Measurements from ENCODE around the gene AWAT2. TPM values are rescaled to one million over a fixed set of nuclear protein-coding genes. Genes with fewer than 3 reads are reported as not detected.
"Not testable (repeated sequence)": the region's sequence is repeated elsewhere in the genome, so short reads cannot be mapped to it uniquely, and the experiment has no call there.

Gene AWAT2
- total and polyA plus RNA-seq, 2 donors (not counting 1 experiment from before 2014, with no cell fraction given), result not detected

GRCh38 chrX:70001269-70001668, 48.5 kb downstream of the AWAT2 start:
- CTCF ChIA-PET, result no interaction called here
- H3K4me2 ChIP-seq (replicated peaks; ENCODE audit: low read depth, low read length, poor library complexity, severe bottlenecking), result no peak overlapping the region
- no peak overlapping the region for H3K9ac ChIP-seq (ENCODE audit: low read length)
- no peak overlapping the region for H2AFZ ChIP-seq (ENCODE audit: insufficient read depth, low read depth, low read length, poor library complexity, severe bottlenecking)
- ATAC-seq (ENCODE audit: low read depth), result no peak
- H4K20me1 ChIP-seq (ENCODE audit: control insufficient read depth, insufficient read depth, low read length, poor library complexity, severe bottlenecking), result no peaks in the 10 kb centered on the region
- H3K27ac ChIP-seq (ENCODE audit: low read length in 2 of 2), result no peak overlapping the region
- Mint-ChIP-seq H3K27me3 (no peaks in the 10 kb centered on the region), H3K4me1 (no peaks in the 10 kb centered on the region), H3K27ac (no peak overlapping the region), H3K4me3 (no peak overlapping the region), H3K9me3 (ENCODE audit: insufficient read depth) (no peaks in the 10 kb centered on the region)
- intact Hi-C loops (cut with micrococcal nuclease), result no loop called here
- POLR2A ChIA-PET, result no interaction called here
- no peaks in the 10 kb centered on the region for H3K4me1 ChIP-seq (ENCODE audit: control insufficient read depth in 2 of 2, insufficient read depth in 2 of 2, low read length in 2 of 2)
- DNase-seq, result no peak
- no peaks in the 10 kb centered on the region for H3K36me3 ChIP-seq (replicated peaks in 1 of 2; ENCODE audit: control extremely low read depth in 1 of 2, control insufficient read depth in 1 of 2, extremely low read depth in 1 of 2, insufficient read depth in 2 of 2, low read length in 1 of 2)
- H3K79me2 ChIP-seq (ENCODE audit: control insufficient read depth, insufficient read depth, low read length), result no peaks in the 10 kb centered on the region
- H3K4me3 ChIP-seq (ENCODE audit: control extremely low read depth in 1 of 5, extremely low read depth in 1 of 5, insufficient read depth in 1 of 5, low read depth in 2 of 5, low read length in 4 of 5), result no peak overlapping the region
- TF ChIP-seq EZH2 (IDR thresholded peaks at IDR 0.05; ENCODE audit: borderline replicate concordance, insufficient read depth, low read depth, low read length, poor library complexity, severe bottlenecking) (no peak), CTCF (IDR thresholded peaks at IDR 0.05) (no peak)
- no peaks in the 10 kb centered on the region for H3K9me3 ChIP-seq (ENCODE audit: control extremely low read depth in 1 of 3, control insufficient read depth in 2 of 3, insufficient read depth in 1 of 3, low read length in 2 of 3)
- no peaks in the 10 kb centered on the region for H3K27me3 ChIP-seq (replicated peaks in 1 of 4; ENCODE audit: control extremely low read depth in 1 of 4, control insufficient read depth in 3 of 4, insufficient read depth in 4 of 4, low read length in 3 of 4)
- no CpG with 5 or more reads among the region's 2 CpGs for WGBS (ENCODE audit: insufficient coverage)

- H3K79me2 ChIP-seq (ENCODE audit: control insufficient read depth, insufficient read depth, low read length); intact Hi-C loops (cut with micrococcal nuclease); H3K27ac Mint-ChIP-seq; H3K27me3 ChIP-seq (replicated peaks in 1 of 4; ENCODE audit: control extremely low read depth in 1 of 4, control insufficient read depth in 3 of 4, insufficient read depth in 4 of 4, low read length in 3 of 4); H3K4me1 ChIP-seq (ENCODE audit: control insufficient read depth in 2 of 2, insufficient read depth in 2 of 2, low read length in 2 of 2); H3K9me3 ChIP-seq (ENCODE audit: control extremely low read depth in 1 of 3, control insufficient read depth in 2 of 3, insufficient read depth in 1 of 3, low read length in 2 of 3); POLR2A ChIA-PET; H3K36me3 ChIP-seq (replicated peaks in 1 of 2; ENCODE audit: control extremely low read depth in 1 of 2, control insufficient read depth in 1 of 2, extremely low read depth in 1 of 2, insufficient read depth in 2 of 2, low read length in 1 of 2); H3K4me3 Mint-ChIP-seq; H2AFZ ChIP-seq (ENCODE audit: insufficient read depth, low read depth, low read length, poor library complexity, severe bottlenecking); H3K27ac ChIP-seq (ENCODE audit: low read length in 2 of 2); H3K4me1 Mint-ChIP-seq; H3K4me2 ChIP-seq (replicated peaks; ENCODE audit: low read depth, low read length, poor library complexity, severe bottlenecking); H3K9ac ChIP-seq (ENCODE audit: low read length); DNase-seq; ATAC-seq (ENCODE audit: low read depth); H3K4me3 ChIP-seq (ENCODE audit: control extremely low read depth in 1 of 5, extremely low read depth in 1 of 5, insufficient read depth in 1 of 5, low read depth in 2 of 5, low read length in 4 of 5); H3K27me3 Mint-ChIP-seq; CTCF ChIA-PET; H3K9me3 Mint-ChIP-seq (ENCODE audit: insufficient read depth); H4K20me1 ChIP-seq (ENCODE audit: control insufficient read depth, insufficient read depth, low read length, poor library complexity, severe bottlenecking): not testable (repeated sequence)
Observed at GRCh38 chrX:69998299-69998698, 51.4 kb downstream of the AWAT2 start.
